ENCODE data around the gene HDAC4. TPM values are rescaled to one million over a fixed set of nuclear protein-coding genes. Genes with fewer than 3 reads are reported as not detected.

The HDAC4 gene
- total and polyA plus RNA-seq, 2 of the 8 experiments (the other 6 are each of a cell fraction or from before 2014, with no cell fraction given), result 15.4 to 31.5 TPM

DNA sequence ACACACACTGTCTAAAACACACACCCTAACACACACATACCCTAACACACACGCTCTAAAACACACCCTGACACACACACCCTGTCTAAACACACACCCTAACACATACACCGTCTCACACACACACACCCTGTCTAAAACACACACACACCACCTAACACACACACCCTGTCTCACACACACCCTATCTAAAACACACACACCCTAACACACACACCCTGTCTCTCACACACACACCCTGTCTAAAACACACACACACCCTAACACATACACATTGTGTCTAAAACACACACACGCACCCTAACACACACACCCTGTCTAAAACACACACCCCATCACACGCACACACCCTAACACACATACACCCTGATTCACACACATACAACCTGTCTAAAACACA, 54.1 kb downstream of the HDAC4 start:
- Histone ChIP-seq H2AFZ (ENCODE audit: low read length) (no peak overlapping the region), H2AK5ac (ENCODE audit: low read depth, low read length) (peak overlapping the region; percentile 97; the same call in 1 of the 2 replicates), H3K9ac (replicated peaks in 1 of 4; ENCODE audit: extremely low read depth in 1 of 4, low read depth in 3 of 4, low read length in 3 of 4) (no peak overlapping the region), H3K14ac (ENCODE audit: insufficient read length) (no peak overlapping the region), H4K5ac (ENCODE audit: insufficient read length, low read depth, low read length) (no peak overlapping the region), H3K4me2 (ENCODE audit: insufficient read depth in 1 of 2, low read depth in 2 of 2, low read length in 2 of 2) (no peak overlapping the region; a peak in 1 of 4 replicates), H2BK20ac (ENCODE audit: low read length) (0 out of 2 replicates have a peak overlapping the region, but pooled peaks have one; percentile 8), H3K23ac (ENCODE audit: insufficient read length) (no peak overlapping the region), H3K36me3 (ENCODE audit: control insufficient read depth in 2 of 4, insufficient read depth in 4 of 4, low read length in 3 of 4) (peaks cover 0 to 9% (median 0%) of the 10 kb centered on the region in 4 experiments; a peak in 2 of 8 replicates), H4K91ac (replicated peaks; ENCODE audit: insufficient read length, low read length) (no peak overlapping the region), H2BK12ac (ENCODE audit: low read depth, low read length) (peak overlapping the region; percentile 68; the same call in 1 of the 2 replicates), H3K23me2 (ENCODE audit: low read depth, low read length) (peaks cover 16% of the 10 kb centered on the region; the same call in 1 of the 2 replicates), H3K4me3 (ENCODE audit: extremely low read depth in 1 of 4, insufficient read depth in 2 of 4, low read depth in 3 of 4, low read length in 4 of 4) (no peak overlapping the region), H4K20me1 (replicated peaks in 1 of 2; ENCODE audit: control insufficient read depth in 1 of 2, insufficient read depth in 2 of 2, low read length in 2 of 2) (peaks cover 14 to 21% of the 10 kb centered on the region in 2 experiments), H3K27me3 (replicated peaks in 1 of 4; ENCODE audit: control insufficient read depth in 3 of 4, extremely low read depth in 1 of 4, insufficient read depth in 3 of 4, low read length in 3 of 4) (no peaks in the 10 kb centered on the region), H3K4ac (replicated peaks; ENCODE audit: insufficient read length, low read depth, low read length) (no peak overlapping the region), H3K4me1 (replicated peaks in 1 of 4; ENCODE audit: control insufficient read depth in 3 of 4, insufficient read depth in 4 of 4, low read length in 3 of 4) (peaks cover 0 to 8% (median 0%) of the 10 kb centered on the region in 4 experiments; a peak in 2 of 7 replicates), H3K18ac (ENCODE audit: extremely low read depth, low read length) (no peak overlapping the region), H3K9me3 (ENCODE audit: insufficient read depth in 2 of 2, low read depth in 1 of 2, low read length in 1 of 2) (no peaks in the 10 kb centered on the region), H2BK120ac (replicated peaks; ENCODE audit: low read depth, low read length) (no peak overlapping the region), H2BK15ac (ENCODE audit: low read length) (no peak overlapping the region), H3K79me1 (ENCODE audit: low read depth, low read length) (peaks cover 33% of the 10 kb centered on the region), H2BK5ac (ENCODE audit: low read depth, low read length) (peak overlapping the region; percentile 27; the same call in 1 of the 2 replicates), H3K79me2 (ENCODE audit: control insufficient read depth in 1 of 2, insufficient read depth in 2 of 2, low read length in 2 of 2) (peaks cover 17 to 88% of the 10 kb centered on the region in 2 experiments), H3K27ac (ENCODE audit: low read depth, low read length) (no peak overlapping the region), H3K56ac (replicated peaks; ENCODE audit: insufficient read length, low read depth, low read length) (no peak overlapping the region), H4K8ac (ENCODE audit: extremely low read depth, insufficient read depth, low read length) (no peak overlapping the region)
- no peak for FAIRE-seq
- no peak for DNase-seq (ENCODE audit: low read depth in 1 of 2, low spot score in 2 of 2)
- ChIA-PET CTCF (ENCODE audit: partially characterized antibody) (no interaction called here), POLR2A (ENCODE audit: partially characterized antibody) (no interaction called here)
- 94 to 100% methylated on average over 3 to 4 of the region's 4 CpGs for WGBS, 2 experiments (ENCODE audit: extremely low coverage in 1 of 2, insufficient coverage in 1 of 2, insufficient read length in 1 of 2, insufficient replicate concordance in 2 of 2, low coverage in 1 of 2, low lambda C conversion rate in 2 of 2, missing lambda C conversion rate in 1 of 2)
- TF ChIP-seq TEAD4 (IDR thresholded peaks at IDR 0.05; ENCODE audit: low read depth, low read length) (no peak), BRCA1 (IDR thresholded peaks at IDR 0.05; ENCODE audit: low read depth, low read length) (no peak), YY1 (IDR thresholded peaks at IDR 0.05; ENCODE audit: low read depth, low read length) (no peak), JUND (IDR thresholded peaks at IDR 0.05; ENCODE audit: low read length) (no peak), GTF2F1 (IDR thresholded peaks at IDR 0.05; ENCODE audit: borderline replicate concordance, low read depth, low read length) (no peak), POU5F1 (IDR thresholded peaks at IDR 0.05; ENCODE audit: low read depth, low read length) (no peak), RBBP5 (IDR thresholded peaks at IDR 0.05; ENCODE audit: borderline replicate concordance, low read depth, low read length) (no peak), ZNF274 (IDR thresholded peaks at IDR 0.05; ENCODE audit: borderline replicate concordance, extremely low read depth, low read length) (no peak), RNF2 (IDR thresholded peaks at IDR 0.05; ENCODE audit: borderline replicate concordance, low read depth, low read length, missing control alignments, poor library complexity, severe bottlenecking) (no peak), SP4 (IDR thresholded peaks at IDR 0.05; ENCODE audit: low read length) (no peak), SRF (IDR thresholded peaks at IDR 0.05; ENCODE audit: low read depth, low read length) (no peak), SIN3A (conservative IDR thresholded peaks at IDR 0.05 in 1 of 2, IDR thresholded peaks at IDR 0.05 in 1 of 2; ENCODE audit: low read depth in 1 of 2, low read length in 2 of 2) (no peak)
- TF ChIP-seq, protein P1, sequence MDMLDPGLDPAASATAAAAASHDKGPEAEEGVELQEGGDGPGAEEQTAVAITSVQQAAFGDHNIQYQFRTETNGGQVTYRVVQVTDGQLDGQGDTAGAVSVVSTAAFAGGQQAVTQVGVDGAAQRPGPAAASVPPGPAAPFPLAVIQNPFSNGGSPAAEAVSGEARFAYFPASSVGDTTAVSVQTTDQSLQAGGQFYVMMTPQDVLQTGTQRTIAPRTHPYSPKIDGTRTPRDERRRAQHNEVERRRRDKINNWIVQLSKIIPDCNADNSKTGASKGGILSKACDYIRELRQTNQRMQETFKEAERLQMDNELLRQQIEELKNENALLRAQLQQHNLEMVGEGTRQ (IDR thresholded peaks at IDR 0.05; ENCODE audit: low read length), result no peak

All from H1 (cell line).